ENCODE data around the gene LINS1.

DNA sequence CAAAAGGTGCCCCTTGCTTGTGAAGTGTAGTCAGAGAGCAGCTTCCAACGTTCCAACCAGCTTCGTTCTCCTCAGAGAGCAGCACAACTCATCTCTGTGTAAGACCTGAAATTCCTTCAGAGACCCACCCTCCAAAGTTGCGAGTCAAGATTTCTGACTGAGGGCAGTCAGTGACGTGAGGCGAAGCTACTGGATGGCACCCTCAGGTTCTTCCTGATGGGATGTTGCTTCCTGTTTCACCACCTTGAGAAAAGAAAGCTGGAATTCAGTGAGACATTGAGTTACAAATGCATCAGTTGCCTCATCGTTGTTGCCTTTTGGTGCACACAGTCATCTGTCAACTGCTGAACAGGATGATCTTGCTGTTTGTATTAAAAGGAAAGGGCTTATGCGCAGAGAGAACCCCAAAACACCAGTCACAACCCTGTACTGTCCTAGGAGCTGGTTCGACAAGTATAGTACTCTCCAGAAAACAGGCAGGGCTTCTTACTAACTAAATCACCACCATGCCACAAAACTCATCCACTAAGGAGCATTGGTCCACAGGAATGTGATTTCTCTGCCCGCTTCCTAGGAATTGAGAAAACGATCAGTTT lies 73.1 kb downstream of the LINS1 start, which contains the start of gene CERS3:
- TF ChIP-seq, protein P1, sequence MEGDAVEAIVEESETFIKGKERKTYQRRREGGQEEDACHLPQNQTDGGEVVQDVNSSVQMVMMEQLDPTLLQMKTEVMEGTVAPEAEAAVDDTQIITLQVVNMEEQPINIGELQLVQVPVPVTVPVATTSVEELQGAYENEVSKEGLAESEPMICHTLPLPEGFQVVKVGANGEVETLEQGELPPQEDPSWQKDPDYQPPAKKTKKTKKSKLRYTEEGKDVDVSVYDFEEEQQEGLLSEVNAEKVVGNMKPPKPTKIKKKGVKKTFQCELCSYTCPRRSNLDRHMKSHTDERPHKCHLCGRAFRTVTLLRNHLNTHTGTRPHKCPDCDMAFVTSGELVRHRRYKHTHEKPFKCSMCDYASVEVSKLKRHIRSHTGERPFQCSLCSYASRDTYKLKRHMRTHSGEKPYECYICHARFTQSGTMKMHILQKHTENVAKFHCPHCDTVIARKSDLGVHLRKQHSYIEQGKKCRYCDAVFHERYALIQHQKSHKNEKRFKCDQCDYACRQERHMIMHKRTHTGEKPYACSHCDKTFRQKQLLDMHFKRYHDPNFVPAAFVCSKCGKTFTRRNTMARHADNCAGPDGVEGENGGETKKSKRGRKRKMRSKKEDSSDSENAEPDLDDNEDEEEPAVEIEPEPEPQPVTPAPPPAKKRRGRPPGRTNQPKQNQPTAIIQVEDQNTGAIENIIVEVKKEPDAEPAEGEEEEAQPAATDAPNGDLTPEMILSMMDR (IDR thresholded peaks at IDR 0.05 in 2 of 3, conservative IDR thresholded peaks at IDR 0.05 in 1 of 3; ENCODE audit: control insufficient read depth in 2 of 3, extremely low read depth in 1 of 3, insufficient read depth in 1 of 3, low read depth in 3 of 3, low read length in 3 of 3) = no peak
- TF ChIP-seq EP300 (IDR thresholded peaks at IDR 0.05; ENCODE audit: borderline replicate concordance in 1 of 2, control insufficient read depth in 1 of 2, low read depth in 2 of 2, low read length in 2 of 2) (no peak), KDM1A (IDR thresholded peaks at IDR 0.05; ENCODE audit: borderline replicate concordance) (no peak), HDAC2 (IDR thresholded peaks at IDR 0.05) (no peak), SIN3A (IDR thresholded peaks at IDR 0.05; ENCODE audit: low read depth, low read length) (no peak), POLR2A (IDR thresholded peaks at IDR 0.05; ENCODE audit: low read depth, low read length) (no peak), POLR2AphosphoS5 (IDR thresholded peaks at IDR 0.05; ENCODE audit: low read length) (no peak)
